K562 (cell line): ENCODE results near the gene SGSH. TPM values are rescaled to one million over a fixed set of nuclear protein-coding genes. Genes with fewer than 3 reads are reported as not detected.
A peak's percentile ranks its signal among the peaks of the same experiment; 100 is the strongest.

ENCODE experiments used
- ATAC-seq: fragments of 200-7000 bp; cut with Tn5 transposase; 3 replicates; pipeline ENCODE4 v1.9.1; 2020; ENCODE audit warnings: moderate library complexity
- BruUV-seq: library from RNA; stranded (reverse); fragments of 400-500 nt; replicated peaks from 2 replicates; lab custom pipeline; 2021; lab: Mats Ljungman, UMichigan
- CTCF ChIA-PET: fragments of 300-600 bp; formaldehyde crosslinking; extraction: SDS; loops from one replicate; lab custom pipeline; 2021; ENCODE audit warnings: low intra/inter-chr PET ratio; lab: Yijun Ruan, JAX
- POLR2A ChIA-PET: fragments of 300-600, 350-650 bp; sonication (Branson Sonifier 250); formaldehyde crosslinking; extraction: SDS; loops from one replicate; lab custom pipeline; 2021; ENCODE audit warnings: antibody characterized with exemption, inconsistent platforms; lab: Yijun Ruan, JAX
- DNase-seq, 4 experiments: peaks; one replicate each; pipeline versions ENCODE4 v3.0.0 to v3.0.0-alpha.2; 2011 to 2018; ENCODE audit warnings: low spot score in 3 of 4, mixed read lengths in 3 of 4; ENCODE audit errors: extremely low read depth in 1 of 4
- FAIRE-seq: peaks from 2 replicates; lab custom pipeline; 2011; peaks lifted over from hg19 to GRCh38; lab: Jason Lieb, UNC
- H2AFZ ChIP-seq: 2 replicates; pipeline ENCODE4 v1.6.0; 2011; ENCODE audit warnings: low read depth, low read length, control low read depth, inconsistent platforms
- H3K27ac ChIP-seq: fragments of 200-600 bp; 3 replicates; pipeline ENCODE4 v1.8.0; 2011; ENCODE audit warnings: low read depth, mild to moderate bottlenecking, control low read depth, inconsistent platforms, low read length, moderate library complexity, mixed read lengths; ENCODE audit errors: extremely low read depth
- H3K27me3 ChIP-seq, 2 experiments: fragments of 300-600 bp in 1 of 2; 2 replicates in 1 of 2; 3 replicates in 1 of 2; pipeline versions ENCODE4 v1.6.0 to v1.8.0; 2011; ENCODE audit warnings: inconsistent platforms in 2 of 2, low read length in 2 of 2, mild to moderate bottlenecking in 1 of 2, mixed read lengths in 1 of 2, moderate library complexity in 1 of 2; ENCODE audit not compliant: control insufficient read depth in 2 of 2, insufficient read depth in 2 of 2
- H3K36me3 ChIP-seq: fragments of 300-600 bp; 3 replicates; pipeline ENCODE4 v1.8.0; 2011; ENCODE audit warnings: mild to moderate bottlenecking, low read length, inconsistent platforms; ENCODE audit not compliant: control insufficient read depth, insufficient read depth
- H3K4me1 ChIP-seq, 2 experiments: fragments of 200-600 bp in 1 of 2; replicated peaks in 1 of 2; 2 replicates in 1 of 2; 3 replicates in 1 of 2; pipeline versions ENCODE4 v1.5.1 to v1.8.0; 2011; ENCODE audit warnings: inconsistent platforms in 2 of 2, low read length in 2 of 2, mild to moderate bottlenecking in 1 of 2, mixed read lengths in 1 of 2, moderate library complexity in 1 of 2; ENCODE audit not compliant: control insufficient read depth in 2 of 2, insufficient read depth in 2 of 2
- H3K4me2 ChIP-seq: 2 replicates; pipeline ENCODE4 v1.6.1; 2011; ENCODE audit warnings: low read length, control low read depth, inconsistent platforms, mixed read lengths; ENCODE audit not compliant: insufficient read depth
- H3K4me3 ChIP-seq: fragments of 200-600 bp; sonication (generic), shearing (Covaris generic); 2 replicates; pipeline ENCODE4 v1.5.1; 2016; ENCODE audit warnings: control low read depth, inconsistent platforms
- H3K79me2 ChIP-seq: fragments of 200-600 bp; 3 replicates; pipeline ENCODE4 v1.8.0; 2011; ENCODE audit warnings: low read length, inconsistent platforms; ENCODE audit not compliant: control insufficient read depth, insufficient read depth
- H3K9ac ChIP-seq, 2 experiments: 2 replicates each; pipeline versions ENCODE4 v1.6.0 to v1.6.1; 2011; ENCODE audit warnings: low read depth in 2 of 2, low read length in 2 of 2, control low read depth in 1 of 2, inconsistent platforms in 1 of 2, mild to moderate bottlenecking in 1 of 2, mixed read lengths in 1 of 2; ENCODE audit not compliant: insufficient read depth in 1 of 2
- H3K9me1 ChIP-seq: one replicate; pipeline ENCODE4 v1.6.0; 2011; ENCODE audit warnings: inconsistent platforms, mild to moderate bottlenecking, low read length, moderate library complexity; ENCODE audit not compliant: control insufficient read depth, insufficient read depth
- H3K9me3 ChIP-seq: replicated peaks from 2 replicates; pipeline ENCODE4 v1.5.1; 2011; ENCODE audit warnings: low read depth, low read length, inconsistent platforms; ENCODE audit not compliant: control insufficient read depth, insufficient read depth
- H4K20me1 ChIP-seq: replicated peaks from 2 replicates; pipeline ENCODE4 v1.6.1; 2011; ENCODE audit warnings: low read length, inconsistent platforms, mixed read lengths; ENCODE audit not compliant: control insufficient read depth, insufficient read depth
- EP400 ChIP-seq: fragments of 450-650 bp; IDR thresholded peaks from 2 replicates; pipeline ENCODE4 v1.6.1; 2017; ENCODE audit warnings: antibody characterized with exemption, mild to moderate bottlenecking, moderate library complexity
- ETV6 ChIP-seq, 3 experiments: fragments of 150-350 bp in 1 of 3; sonication (generic) in 1 of 3; formaldehyde crosslinking in 1 of 3; IDR thresholded peaks; 2 replicates each; pipeline versions ENCODE4 v1.6.1 to v1.8.0; 2014 to 2022; ENCODE audit warnings: borderline replicate concordance in 2 of 3, low read depth in 2 of 3, antibody characterized with exemption in 1 of 3, low read length in 1 of 3, mild to moderate bottlenecking in 1 of 3, missing genetic modification reagents in 1 of 3
- FOXJ2 ChIP-seq: fragments of 200-800 bp; sonication (Bioruptor generic); IDR thresholded peaks from 2 replicates; pipeline ENCODE4 v1.6.1; 2016; ENCODE audit warnings: missing genetic modification characterization, missing compliant biosample characterization
- HMGN3 ChIP-seq: IDR thresholded peaks from 2 replicates; pipeline ENCODE4 v1.6.1; 2011; ENCODE audit warnings: borderline replicate concordance, low read depth, mild to moderate bottlenecking, mixed read lengths, low read length; ENCODE audit not compliant: insufficient read length; ENCODE audit errors: extremely low read depth
- KAT2B ChIP-seq: IDR thresholded peaks from one replicate; pipeline ENCODE4 v1.6.1; 2012; ENCODE audit warnings: low read depth, mild to moderate bottlenecking, control low read depth, inconsistent platforms, low read length, moderate library complexity
- NCOA4 ChIP-seq: fragments of 450-650 bp; IDR thresholded peaks from 2 replicates; pipeline ENCODE4 v1.6.1; 2018; ENCODE audit warnings: mild to moderate bottlenecking; ENCODE audit not compliant: partially characterized antibody
- NFE2 ChIP-seq: IDR thresholded peaks from 2 replicates; pipeline ENCODE4 v1.6.1; 2014; ENCODE audit warnings: antibody characterized with exemption, low read depth
- NFIC ChIP-seq: fragments of 450-650 bp; IDR thresholded peaks from 2 replicates; pipeline ENCODE4 v1.6.1; 2017; ENCODE audit warnings: mild to moderate bottlenecking, inconsistent platforms
- PRPF4 ChIP-seq: fragments of 200-400 bp; formaldehyde crosslinking; IDR thresholded peaks from one replicate; pipeline ENCODE4 v1.6.1; 2017; ENCODE audit warnings: low read length, low read depth, mild to moderate bottlenecking; ENCODE audit not compliant: insufficient read depth, poor library complexity, severe bottlenecking
- RBBP5 ChIP-seq: fragments of 200-600 bp; sonication (generic); IDR thresholded peaks from 2 replicates; pipeline ENCODE4 v1.6.1; 2012; ENCODE audit warnings: borderline replicate concordance, mild to moderate bottlenecking, low read length, control low read depth, inconsistent platforms; ENCODE audit not compliant: insufficient read depth, poor library complexity, severe bottlenecking
- RBM25 ChIP-seq: fragments of 200-400 bp; formaldehyde crosslinking; IDR thresholded peaks from 2 replicates; pipeline ENCODE4 v1.6.1; 2018; ENCODE audit warnings: low read length, low read depth, moderate library complexity; ENCODE audit not compliant: severe bottlenecking
- RUNX1 ChIP-seq: sonication (generic); IDR thresholded peaks from 2 replicates; pipeline ENCODE4 v1.6.1; 2016; ENCODE audit warnings: antibody characterized with exemption, low read depth
- SOX6 ChIP-seq: fragments of 450-650 bp; IDR thresholded peaks from 2 replicates; pipeline ENCODE4 v1.6.1; 2014; ENCODE audit warnings: mild to moderate bottlenecking
- ZBTB5 ChIP-seq: fragments of 450-650 bp; IDR thresholded peaks from 2 replicates; pipeline ENCODE4 v1.6.1; 2017; ENCODE audit warnings: antibody characterized with exemption
- ZFP91 ChIP-seq: sonication (generic); formaldehyde crosslinking; IDR thresholded peaks from 2 replicates; pipeline ENCODE4 v1.8.0; 2022; ENCODE audit warnings: mild to moderate bottlenecking, missing genetic modification reagents
- ZNF316 ChIP-seq: fragments of 450-650 bp; IDR thresholded peaks from 2 replicates; pipeline ENCODE4 v1.6.1; 2016
- ZNF408 ChIP-seq: fragments of 250-450 bp; sonication (Bioruptor Pico); IDR thresholded peaks from 2 replicates; pipeline ENCODE4 v1.4.0; 2020; ENCODE audit warnings: low read depth, mild to moderate bottlenecking, moderate library complexity
- ZNF449 ChIP-seq: fragments of 250-450 bp; sonication (Bioruptor Pico); IDR thresholded peaks from 2 replicates; pipeline ENCODE4 v1.8.0; 2022; ENCODE audit warnings: moderate library complexity, mild to moderate bottlenecking, inconsistent platforms
- WGBS: fragments of 100-300 bp; shearing (Covaris generic); methylation state at CpG from one replicate; pipeline ENCODE4 v1.1.6; 2016; ENCODE audit warnings: low coverage, mixed read lengths; ENCODE audit not compliant: insufficient coverage; ENCODE audit errors: missing lambda C conversion rate; 5-methylcytosine and 5-hydroxymethylcytosine counted together
- in situ Hi-C: fragments of 300-500 bp; cut with MboI; formaldehyde crosslinking; loops from 4 replicates; pipeline ENCODE4 v1.15.0; 2018; ENCODE audit warnings: inconsistent platforms, mixed read lengths
- intact Hi-C: fragments of 100-400 bp; cut with micrococcal nuclease; formaldehyde crosslinking; loops from 2 replicates; pipeline ENCODE4 v1.14.2; 2022
- polyA plus RNA-seq, 8 experiments: library from polyadenylated mRNA; depleted of rRNA in 4 of 8; stranded (reverse) in 5 of 8; unstranded in 3 of 8; fragments of >200 nt; fragmentation: Nextera tagmentation in 2 of 8; fragmentation: Illumina TruSeq in 1 of 8; extraction: Ambion mirVana in 2 of 8; extraction: Trizol in 1 of 8; gene quantifications; 2 replicates each; pipeline versions ENCODE4 v1.2.1 to v1.2.3, GENCODE V29; 2011 to 2014; ENCODE audit warnings: inconsistent platforms in 1 of 8, missing spikeins in 1 of 8
- total RNA-seq, 7 experiments: library from RNA; depleted of rRNA in 6 of 7; stranded (reverse); fragments of >200 nt in 6 of 7; fragmentation: Illumina TruSeq in 2 of 7; extraction: Trizol in 2 of 7; gene quantifications; 2 replicates each; pipeline versions ENCODE4 v1.2.1 to v1.2.3, GENCODE V29; 2011 to 2021; ENCODE audit warnings: low replicate concordance in 1 of 7

The SGSH gene
- total and polyA plus RNA-seq, 9 of the 15 experiments (the other 6 are each of a cell fraction or from before 2014, with no cell fraction given): 0.25 to 15.7 (median 4.9) TPM

GRCh38 chr17:80262291-80262690, 42.2 kb upstream of the SGSH start:
- 0% methylated on average over 3 of the region's 3 CpGs for WGBS
- Histone ChIP-seq H3K4me3 (peak overlapping the region; percentile 65), H3K9me1 (no peaks in the 10 kb centered on the region), H3K4me1 (peaks cover 44 to 64% of the 10 kb centered on the region in 2 experiments), H3K9ac (peak overlapping the region; percentile 75 to 98; a peak in 3 of 4 replicates), H3K27ac (peak overlapping the region; percentile 84), H3K9me3 (no peaks in the 10 kb centered on the region), H4K20me1 (no peaks in the 10 kb centered on the region), H3K79me2 (peaks cover 27% of the 10 kb centered on the region), H3K36me3 (peaks cover 16% of the 10 kb centered on the region; the same call in 2 of the 3 replicates), H2AFZ (no peak overlapping the region), H3K4me2 (peak overlapping the region; percentile 80), H3K27me3 (no peaks in the 10 kb centered on the region)
- intact Hi-C loops (no loop called here), in situ Hi-C loops (no loop called here)
- POLR2A ChIA-PET: interaction anchor here (0.5 to 1.3 kb wide), 3 partner anchors 8 to 203 kb away, joined by 3 to 6 read pairs (median 5); no protein-coding TSS in a partner anchor
- CTCF ChIA-PET: no interaction called here
- no TSS peak for BruUV-seq
- DNase-seq (peak in 2 of 4 experiments; percentile 60 to 73), FAIRE-seq (peak; percentile 86), ATAC-seq (peak; percentile 29)
- no peak for TF ChIP-seq ZNF408 (CRISPR knock-in tag)
- no peak for TF ChIP-seq ETV6 (IDR thresholded peaks at IDR 0.05; ENCODE audit: borderline replicate concordance in 1 of 2, low read depth in 2 of 2, low read length in 1 of 2)
- no peak for TF ChIP-seq ETV6 (CRISPR knock-in tag; IDR thresholded peaks at IDR 0.05; ENCODE audit: borderline replicate concordance)
- TF ChIP-seq SOX6: peak; percentile 77
- no peak for TF ChIP-seq ZNF449 (CRISPR knock-in tag)
- TF ChIP-seq RUNX1: no peak
- TF ChIP-seq EP400: 0 out of 2 replicates have a peak, but pooled peaks have one; percentile 9
- TF ChIP-seq KAT2B: no peak
- no peak for TF ChIP-seq NCOA4
- no peak for TF ChIP-seq NFIC
- peak; percentile 27 for TF ChIP-seq RBBP5
- no peak for TF ChIP-seq HMGN3
- TF ChIP-seq ZFP91 (CRISPR knock-in tag): no peak
- no peak for TF ChIP-seq ZBTB5
- no peak for TF ChIP-seq PRPF4
- TF ChIP-seq ZNF316: no peak; the same call in 1 of the 2 replicates
- TF ChIP-seq NFE2: peak; percentile 78
- peak; percentile 86 for TF ChIP-seq FOXJ2 (tag)
- TF ChIP-seq RBM25: no peak
